ENCODE data around the gene MXRA5.
"Not testable (repeated sequence)": the region's sequence is repeated elsewhere in the genome, so short reads cannot be mapped to it uniquely, and the experiment has no call there.

Gene MXRA5

DNA sequence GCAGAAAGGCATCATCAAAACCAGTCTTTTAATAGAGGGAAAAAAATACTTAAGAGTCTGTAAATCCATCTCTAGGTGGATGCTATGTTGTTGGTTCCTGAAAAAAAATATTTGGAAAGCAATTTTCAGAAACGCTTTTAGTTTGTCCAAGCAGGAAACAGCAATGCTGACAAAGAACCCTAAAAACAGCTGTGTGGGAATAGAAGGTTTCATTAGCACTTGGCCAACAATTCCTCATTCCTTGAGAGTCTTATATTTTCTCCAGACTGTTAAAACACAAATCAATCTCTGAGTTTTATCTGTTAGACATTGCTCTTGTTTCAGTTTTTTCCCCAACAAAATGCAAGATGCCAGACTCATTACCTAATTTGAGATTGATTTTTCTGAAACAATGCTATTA is 6.4 kb downstream of the MXRA5 start:
- no peak for DNase-seq

DNA sequence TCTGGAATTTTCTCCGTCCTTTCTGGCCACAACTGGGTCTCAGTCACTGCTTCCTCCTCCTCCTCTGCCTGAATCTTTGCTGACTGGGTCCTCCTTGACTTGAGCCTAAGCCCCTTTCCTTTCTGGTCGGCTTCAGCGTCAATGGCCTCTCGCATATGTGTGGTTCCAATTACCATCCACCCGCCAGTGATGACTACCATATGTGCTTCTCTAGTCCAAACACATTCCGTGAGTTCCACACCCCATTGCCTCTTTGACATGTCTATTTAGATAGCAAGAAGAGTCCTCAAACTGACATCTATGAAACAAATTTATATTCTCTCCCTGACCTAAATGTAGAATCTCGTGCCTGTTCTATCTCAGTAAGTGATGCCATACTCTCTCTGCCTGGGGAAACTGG is 19.8 kb downstream of the MXRA5 start:
- DNase-seq: no peak

DNA sequence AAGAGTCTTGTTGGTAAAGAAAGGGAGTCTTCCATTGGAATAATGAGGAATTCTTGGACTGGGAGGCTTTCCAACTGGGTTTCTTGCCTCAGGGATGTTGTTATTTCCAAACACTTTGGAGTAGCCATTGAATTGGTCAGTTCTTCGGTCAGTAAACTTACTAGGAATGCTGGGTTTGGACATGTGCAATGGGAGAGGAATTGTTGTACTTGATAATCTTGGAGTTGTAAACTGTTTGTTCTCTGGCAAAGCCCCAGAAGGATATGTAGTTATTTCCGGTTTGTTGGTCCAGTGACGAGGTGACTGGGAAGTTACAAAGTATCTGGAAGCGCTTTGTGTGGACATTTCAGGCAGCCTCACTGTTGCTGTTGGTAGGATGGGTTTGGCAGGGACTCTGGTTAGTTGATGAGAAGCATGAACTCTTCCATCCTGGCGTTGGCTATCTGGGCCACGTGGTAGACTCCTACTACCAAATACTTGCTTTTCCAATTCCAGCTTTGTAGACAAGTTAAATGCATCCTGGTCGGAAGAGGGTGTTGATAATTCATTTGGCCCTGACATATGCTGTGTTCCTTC is 25.9 kb downstream of the MXRA5 start:
- DNase-seq: no peak

DNA sequence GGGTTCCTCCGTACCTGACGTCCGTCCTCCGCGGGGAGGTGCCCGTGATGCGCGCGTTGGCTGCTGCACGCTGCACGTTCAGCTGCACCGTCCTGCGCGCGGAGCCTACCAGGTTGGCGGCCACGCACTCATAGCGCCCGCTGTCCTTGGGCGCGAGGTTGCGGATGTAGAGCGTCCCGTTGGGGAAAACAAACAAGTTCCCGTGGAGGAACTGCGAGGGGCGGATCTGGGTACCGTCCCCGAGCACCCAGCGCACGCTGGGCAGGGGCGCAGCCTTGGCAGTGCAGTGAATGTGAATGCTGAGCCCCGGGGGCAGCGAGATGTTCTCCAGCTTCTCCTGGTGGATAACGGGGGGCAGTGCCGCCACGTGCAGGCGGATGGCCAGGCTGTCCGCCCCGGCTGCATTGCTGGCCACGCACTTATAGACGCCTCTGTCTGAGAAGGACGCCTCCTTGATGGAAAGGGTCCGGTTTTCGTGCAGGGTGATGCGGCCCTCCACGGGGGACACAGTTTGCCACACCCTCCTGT is 29.2 kb downstream of the MXRA5 start:
- DNase-seq: no peak

DNA sequence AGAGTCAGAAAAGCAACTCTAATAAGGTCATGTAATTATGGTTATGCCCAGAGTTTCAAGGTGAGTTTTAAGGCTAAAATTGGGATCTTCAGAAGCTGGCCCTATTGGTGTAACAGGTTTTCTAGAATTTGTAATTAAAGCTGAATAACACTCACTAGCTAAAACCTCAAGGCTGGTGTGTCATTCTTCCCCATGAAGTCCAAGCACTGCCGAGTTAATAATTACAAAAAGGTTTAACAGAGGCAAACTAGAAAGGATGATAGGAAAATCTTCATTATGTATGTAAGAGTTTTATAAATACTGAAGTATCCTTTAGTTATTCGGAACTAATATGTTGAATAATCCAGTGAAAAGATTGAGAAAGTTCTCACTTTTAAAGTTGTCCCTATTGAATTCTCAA is 34.3 kb downstream of the MXRA5 start:
- no peak for DNase-seq

DNA sequence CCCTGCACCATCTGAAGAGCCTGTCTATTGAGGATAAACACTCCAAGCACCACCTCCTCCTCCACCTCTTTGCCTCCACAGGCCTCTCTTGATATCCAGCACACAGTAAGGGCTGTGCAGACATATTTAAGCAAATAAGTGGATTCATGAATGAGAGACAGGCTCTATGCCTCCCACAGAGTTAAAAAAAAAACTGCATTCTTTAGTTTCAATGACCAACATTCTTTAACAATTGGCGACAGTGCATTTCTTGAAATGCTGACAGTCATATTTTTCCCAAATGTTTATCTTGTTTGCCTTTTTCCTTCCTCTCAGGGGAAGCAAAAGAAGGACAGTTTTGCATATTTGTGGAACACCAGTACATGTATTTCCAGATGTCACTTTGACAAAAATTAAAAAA is 38.6 kb downstream of the MXRA5 start:
- DNase-seq: no peak

DNA sequence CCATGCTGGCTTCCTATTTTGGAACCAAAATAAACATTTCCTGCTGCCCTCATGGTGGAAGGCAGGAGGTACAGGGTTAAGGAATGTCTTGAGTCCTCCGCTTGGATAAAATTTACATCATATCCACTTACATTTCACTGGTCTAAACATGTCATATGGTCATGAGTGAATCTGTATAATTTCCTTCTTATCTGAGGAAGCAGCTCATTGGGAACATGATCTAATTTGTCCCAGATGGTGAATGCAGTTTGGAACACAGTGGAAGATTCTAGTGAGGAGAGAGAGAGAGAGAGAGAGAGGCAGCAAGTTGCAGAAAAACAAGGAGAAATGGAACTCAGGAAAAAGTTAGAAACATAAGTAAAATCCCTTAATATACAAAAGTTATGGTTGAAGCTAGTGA is 46.8 kb downstream of the MXRA5 start:
- no peak for DNase-seq

DNA sequence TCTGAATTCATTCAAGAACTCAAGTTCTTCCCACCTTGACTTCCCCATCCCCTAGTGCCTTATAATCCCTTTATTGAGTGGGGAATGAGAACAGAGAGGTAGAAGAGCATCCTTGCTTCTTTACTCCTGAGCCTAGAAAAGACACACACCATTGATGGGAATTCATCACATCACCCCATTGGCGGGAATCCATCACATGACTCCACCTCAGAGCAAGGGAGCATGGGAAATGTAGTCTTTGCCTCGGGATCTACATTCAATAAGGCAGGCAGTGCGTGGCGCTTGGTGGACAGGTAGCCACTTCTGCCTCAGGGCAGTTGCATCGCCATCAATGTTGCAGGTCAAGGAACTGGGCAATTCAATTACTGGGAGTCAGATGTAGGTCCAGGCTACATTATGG is 50.7 kb downstream of the MXRA5 start:
- no peak for DNase-seq

DNA sequence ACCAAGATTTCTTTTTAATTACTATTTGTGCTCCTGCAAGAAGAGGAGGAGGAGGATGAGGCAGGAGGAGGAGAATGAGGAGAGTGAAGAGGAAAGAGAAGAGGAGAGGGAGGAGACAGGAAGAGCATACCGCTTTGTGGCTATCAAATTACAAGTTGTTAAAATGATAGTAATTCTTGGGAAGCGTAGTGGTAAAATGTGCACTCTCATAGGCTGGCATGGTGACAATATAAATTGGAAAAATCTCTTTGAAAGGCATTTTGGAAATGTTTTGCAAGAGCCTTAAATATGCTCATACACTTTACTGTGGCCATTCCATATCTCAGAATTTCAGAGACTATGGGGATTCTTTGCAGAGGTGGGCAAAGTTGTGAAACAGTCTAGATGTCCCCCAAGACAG is 53.2 kb downstream of the MXRA5 start:
- DNase-seq: no peak

DNA sequence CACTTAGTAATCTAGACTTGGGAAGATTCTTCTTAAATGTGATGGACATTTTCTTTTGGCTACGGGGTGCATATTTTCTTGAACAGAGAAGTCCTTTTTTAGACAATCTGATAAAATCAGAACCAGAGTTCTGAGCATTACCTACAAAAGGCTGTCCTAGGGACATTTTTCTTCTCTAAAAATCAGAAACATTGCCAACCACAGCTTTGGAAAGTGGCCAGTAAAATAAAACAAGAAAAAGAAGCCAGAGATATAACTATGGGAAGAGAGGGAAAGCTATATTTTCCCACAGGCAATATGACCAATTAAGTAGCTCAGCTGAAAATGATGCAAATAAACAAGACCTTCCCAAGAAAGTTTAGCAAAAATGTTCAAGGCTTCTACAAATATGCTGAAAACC is 55.9 kb downstream of the MXRA5 start:
- DNase-seq: no peak

DNA sequence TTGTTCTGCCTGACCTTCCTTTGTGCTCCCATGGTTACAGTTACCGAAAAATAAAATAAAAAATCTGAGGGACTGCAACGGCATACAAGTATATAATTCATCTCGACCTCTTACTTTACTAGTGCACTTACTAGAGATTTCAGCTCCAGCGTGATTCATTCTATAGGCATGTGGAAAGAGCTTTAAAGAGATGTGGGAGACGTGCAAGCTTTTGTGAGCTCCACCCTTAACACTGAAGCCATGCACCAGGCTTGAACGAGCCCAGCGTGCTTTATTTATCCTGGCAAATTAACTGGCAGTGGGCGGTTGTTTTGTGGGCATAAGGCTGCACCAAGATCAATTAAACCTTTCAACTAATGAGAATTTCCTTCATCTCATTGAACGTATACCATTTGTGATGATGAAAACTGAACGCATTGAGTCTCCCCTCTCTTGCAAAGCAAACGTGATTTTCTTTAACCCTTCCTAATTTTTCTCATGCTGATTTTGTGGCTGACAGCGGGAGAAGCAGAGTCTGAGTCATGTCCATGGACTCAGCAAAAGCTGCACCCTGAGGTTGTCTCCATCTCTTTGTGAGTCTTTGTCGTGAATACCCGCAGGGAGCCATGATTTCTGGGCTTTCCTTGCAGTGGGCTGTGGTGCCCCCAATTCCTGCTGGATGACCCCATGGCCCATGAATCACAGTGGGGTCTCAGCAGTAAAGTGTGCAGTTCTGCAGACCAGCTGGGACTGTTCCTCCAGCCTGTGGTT is 60.1 kb downstream of the MXRA5 start:
- DNase-seq: no peak

DNA sequence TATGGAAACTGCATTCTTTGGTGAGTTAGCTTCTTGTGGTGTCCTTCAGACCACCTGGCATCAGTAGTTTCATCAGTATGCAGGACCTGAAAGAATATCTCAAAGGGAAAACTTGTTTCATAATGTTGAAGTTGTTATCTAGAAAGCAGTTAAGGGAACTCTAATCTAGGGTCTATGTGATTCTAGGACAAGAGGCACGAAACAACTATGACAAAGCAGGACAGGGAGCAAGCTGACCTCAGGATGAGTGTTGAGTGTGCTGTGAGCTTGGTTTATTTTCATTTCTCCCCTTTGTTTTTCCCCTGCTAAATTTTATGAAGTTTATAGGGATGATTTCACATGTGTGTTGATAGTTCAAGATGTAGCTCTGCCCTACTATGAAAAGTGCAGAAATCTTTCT is 65.7 kb downstream of the MXRA5 start:
- no peak for DNase-seq

DNA sequence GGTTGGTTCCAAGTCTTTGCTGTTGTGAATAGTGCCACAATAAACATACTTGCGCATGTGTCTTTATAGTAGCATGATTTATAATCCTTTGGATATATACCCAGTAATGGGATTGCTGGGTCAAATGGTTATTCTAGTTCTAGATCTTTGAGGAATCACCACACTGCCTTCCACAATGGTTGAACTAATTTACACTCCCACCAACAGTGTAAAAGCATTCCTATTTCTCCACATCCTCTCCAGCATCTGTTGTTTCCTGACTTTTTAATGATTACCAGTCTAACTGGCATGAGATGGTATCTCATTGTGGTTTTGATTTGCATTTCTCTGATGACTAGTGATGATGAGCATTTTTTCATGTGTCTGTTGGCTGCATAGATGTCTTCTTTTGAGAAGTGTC is 72.8 kb downstream of the MXRA5 start:
- not testable (repeated sequence) for DNase-seq

DNA sequence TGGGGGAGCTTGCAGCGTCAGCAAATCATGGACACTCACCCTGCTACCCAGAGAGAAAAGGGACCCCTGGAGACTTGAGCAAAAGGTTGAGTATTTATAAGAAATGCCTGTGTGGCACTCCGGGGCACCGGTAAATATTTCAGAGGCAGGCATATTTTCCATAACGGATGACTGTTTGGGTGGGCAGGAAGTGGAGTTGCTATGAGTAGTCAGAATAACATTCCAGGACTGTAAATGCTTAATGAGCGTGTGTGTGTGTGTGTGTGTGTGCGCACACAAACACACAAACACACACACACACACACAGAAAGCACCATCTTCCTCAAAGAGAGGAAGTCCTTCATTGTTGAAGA is 74.6 kb downstream of the MXRA5 start:
- no peak for DNase-seq

DNA sequence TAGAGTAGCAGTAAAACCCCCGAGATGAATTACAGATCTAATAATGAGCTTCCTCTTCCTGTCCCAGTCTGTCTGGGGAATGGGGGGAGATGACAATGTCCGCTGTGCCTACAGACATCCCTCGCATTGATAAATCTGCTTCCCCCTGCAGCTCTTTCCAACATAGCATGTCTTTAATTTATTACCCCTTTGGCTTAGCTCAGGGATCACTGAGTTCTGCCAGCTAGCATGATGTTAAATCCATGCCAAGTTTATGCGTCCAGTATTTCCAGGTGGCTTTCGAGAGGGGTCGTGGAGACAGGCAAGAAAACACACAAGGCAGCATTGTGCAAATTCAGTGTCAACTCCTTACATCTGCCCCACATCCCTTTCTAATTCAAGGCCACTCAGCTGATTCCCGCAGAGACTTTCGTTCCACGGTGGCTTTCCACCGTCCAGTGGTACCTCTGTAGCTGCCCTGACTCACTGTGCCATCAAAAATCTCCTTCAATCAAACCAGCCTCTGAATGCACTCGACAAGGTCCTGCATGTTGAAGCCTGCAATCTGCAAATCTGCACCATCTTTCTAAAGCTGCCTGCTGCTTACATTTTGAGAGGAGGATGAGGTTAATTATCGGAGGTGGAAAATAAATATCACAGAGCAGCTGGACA is 75.1 kb downstream of the MXRA5 start:
- no peak for DNase-seq

DNA sequence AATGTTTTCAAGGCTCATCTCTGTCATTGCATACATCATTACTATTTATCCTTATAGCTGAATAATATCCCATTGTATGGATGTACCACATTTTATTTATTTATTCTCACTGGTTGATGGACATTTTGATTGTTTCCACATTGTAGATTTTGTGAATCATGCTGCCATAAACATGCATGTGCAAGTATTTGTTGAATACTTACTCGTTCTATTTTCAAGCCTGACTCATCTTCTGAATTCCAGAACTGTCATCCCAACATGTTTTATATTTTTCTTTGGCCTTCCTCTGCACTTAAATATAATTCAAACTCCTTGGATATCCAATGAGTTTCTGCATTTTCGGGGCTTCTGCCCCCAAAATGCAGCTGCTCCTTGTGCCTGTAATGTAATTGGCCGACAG is 77.6 kb downstream of the MXRA5 start:
- no peak for DNase-seq

DNA sequence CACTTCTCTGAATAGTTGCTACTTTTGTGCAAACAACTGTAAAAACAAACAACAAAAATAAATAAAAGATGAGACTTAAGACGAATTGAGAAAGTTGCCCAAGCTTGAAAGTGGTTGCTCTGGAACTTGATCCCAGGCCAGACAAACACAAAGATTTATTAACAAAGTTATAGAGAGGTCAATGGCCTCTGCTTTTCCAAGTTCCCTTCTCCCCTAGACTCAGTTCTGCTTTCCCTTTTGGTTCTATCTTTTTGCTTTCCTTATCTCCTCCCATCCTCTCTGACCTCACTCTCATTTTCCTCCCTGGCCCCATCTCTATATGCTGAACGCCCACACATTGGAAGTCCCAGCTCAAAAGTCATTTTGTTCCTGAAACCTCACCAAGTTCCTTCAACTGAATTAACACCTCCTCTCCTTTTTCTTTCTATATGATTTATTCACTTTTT is 82.7 kb downstream of the MXRA5 start:
- no peak for DNase-seq

DNA sequence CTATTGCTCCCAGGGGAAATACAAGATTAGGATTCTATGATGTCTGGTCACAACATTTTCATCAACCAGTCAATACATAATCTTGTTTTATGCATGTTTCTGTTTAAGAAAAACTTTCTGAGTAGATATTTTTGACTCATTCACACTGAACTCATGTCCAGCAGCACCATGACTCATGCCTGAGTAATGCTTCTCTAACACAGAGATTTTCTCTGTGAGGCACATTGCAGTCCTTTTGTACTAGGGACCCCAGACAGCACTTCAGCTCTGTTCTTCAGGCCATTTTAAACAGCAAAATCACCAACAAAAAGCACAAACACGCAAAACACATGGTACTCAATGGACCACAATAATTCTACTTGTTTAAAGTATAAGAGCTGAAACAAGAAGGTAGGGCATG is 83.6 kb downstream of the MXRA5 start:
- DNase-seq: no peak
